ENCODE results near the gene C11orf68. TPM values are rescaled to one million over a fixed set of nuclear protein-coding genes. Genes with fewer than 3 reads are reported as not detected.

C11orf68 gene
- polyA plus RNA-seq, 1 experiment: 32.9 TPM

DNA sequence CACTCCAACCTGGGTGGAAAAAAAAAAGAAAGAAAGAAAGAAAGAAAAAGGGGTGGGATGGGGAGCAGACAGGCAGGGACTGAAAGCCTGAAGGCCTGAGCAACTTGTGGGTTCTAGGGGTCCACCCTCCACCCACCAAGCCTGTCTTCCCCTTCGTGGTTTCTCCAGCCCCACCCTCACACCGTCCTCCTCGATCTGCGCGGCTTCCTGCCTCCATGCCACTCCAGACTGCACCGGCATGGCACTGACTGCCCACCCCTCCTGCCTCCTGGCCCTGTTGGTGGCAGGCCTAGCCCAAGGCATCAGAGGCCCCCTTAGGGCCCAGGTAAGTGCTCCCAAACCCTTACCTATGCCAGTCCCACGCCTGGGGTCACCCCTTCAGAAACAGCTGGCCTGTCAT is 39.2 kb downstream of the C11orf68 start, which contains the start of gene CTSW:
CTSW (plus strand) TSS at position 221 of the 400 bp plus-strand sequence; CDS start at position 239, 18 bp downstream.
- H3K4me3 ChIP-seq (ENCODE audit: low read depth, low read length): no peak within 1 kb of the TSS
- H3K27me3 ChIP-seq (ENCODE audit: control insufficient read depth, insufficient read depth, low read length): no peaks in the 10 kb centered on the region
- TF ChIP-seq, protein P1, sequence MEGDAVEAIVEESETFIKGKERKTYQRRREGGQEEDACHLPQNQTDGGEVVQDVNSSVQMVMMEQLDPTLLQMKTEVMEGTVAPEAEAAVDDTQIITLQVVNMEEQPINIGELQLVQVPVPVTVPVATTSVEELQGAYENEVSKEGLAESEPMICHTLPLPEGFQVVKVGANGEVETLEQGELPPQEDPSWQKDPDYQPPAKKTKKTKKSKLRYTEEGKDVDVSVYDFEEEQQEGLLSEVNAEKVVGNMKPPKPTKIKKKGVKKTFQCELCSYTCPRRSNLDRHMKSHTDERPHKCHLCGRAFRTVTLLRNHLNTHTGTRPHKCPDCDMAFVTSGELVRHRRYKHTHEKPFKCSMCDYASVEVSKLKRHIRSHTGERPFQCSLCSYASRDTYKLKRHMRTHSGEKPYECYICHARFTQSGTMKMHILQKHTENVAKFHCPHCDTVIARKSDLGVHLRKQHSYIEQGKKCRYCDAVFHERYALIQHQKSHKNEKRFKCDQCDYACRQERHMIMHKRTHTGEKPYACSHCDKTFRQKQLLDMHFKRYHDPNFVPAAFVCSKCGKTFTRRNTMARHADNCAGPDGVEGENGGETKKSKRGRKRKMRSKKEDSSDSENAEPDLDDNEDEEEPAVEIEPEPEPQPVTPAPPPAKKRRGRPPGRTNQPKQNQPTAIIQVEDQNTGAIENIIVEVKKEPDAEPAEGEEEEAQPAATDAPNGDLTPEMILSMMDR (IDR thresholded peaks at IDR 0.05; ENCODE audit: low read depth, low read length): no peak
- no peak within 1 kb of the TSS for H3K27ac ChIP-seq (ENCODE audit: low read depth, low read length)
- H3K9me3 ChIP-seq (ENCODE audit: control insufficient read depth, insufficient read depth, low read length): no peaks in the 10 kb centered on the region
- no peak for DNase-seq (ENCODE audit: low read depth, low spot score)
- POLR2A ChIA-PET: no interaction called here
- CTCF ChIA-PET: interaction anchor here (1.0 to 3.4 kb wide), 2 partner anchors 9 to 20 kb away, joined by 4 to 25 read pairs; partner anchors contain the start of genes FIBP and MUS81

DNA sequence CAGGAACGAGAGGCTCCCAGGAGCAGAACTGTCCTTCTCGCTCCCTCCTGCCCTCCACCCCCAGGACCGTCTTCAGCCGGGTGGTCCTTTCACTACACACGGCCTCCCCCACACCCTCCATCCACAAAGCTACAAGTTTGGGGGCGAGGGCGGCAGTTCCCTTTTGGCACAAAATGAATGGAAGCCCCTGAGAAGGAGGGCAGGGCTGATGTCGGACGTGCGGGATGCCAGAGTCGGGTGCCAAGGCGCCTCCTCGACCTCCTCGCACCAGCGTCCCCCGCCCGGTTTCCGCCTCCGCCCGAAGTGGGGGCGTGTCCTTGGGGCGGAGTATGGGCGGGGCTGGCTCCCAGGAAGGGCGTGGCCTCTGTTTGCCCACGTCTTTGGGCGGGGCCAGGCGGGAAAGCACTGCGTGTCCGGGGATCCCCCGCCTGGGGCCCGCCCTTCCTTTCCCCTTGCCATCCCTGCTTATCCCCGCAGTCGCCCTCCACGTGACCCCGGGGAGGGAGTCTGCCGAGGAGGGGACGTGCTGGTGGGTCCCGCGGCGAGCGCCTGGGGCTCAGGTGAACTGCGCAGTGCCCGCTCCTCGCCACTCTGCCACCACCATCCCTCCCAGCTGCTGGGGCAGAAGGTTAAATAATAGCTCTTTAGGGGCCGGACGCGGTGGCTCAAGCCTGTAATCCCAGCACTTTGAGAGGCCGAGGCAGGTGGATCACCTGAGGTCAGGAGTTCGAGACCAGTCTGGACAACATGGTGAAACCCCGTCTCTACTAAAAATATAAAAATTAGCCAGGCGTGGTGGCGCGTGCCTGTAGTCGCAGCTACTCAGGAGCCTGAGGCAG is 45.3 kb downstream of the C11orf68 start:
- H3K9me3 ChIP-seq (ENCODE audit: control insufficient read depth, insufficient read depth, low read length): no peaks in the 10 kb centered on the region; the same call in 1 of the 2 replicates
- TF ChIP-seq, protein P1 (IDR thresholded peaks at IDR 0.05; ENCODE audit: low read depth, low read length): no peak
- peak overlapping the region; percentile 68 for H3K27ac ChIP-seq (ENCODE audit: low read depth, low read length)
- H3K27me3 ChIP-seq (ENCODE audit: control insufficient read depth, insufficient read depth, low read length): no peaks in the 10 kb centered on the region
- H3K4me3 ChIP-seq (ENCODE audit: low read depth, low read length): peak overlapping the region; percentile 76
- CTCF ChIA-PET: interaction anchor here (0.6 to 3.4 kb wide), 4 partner anchors 11 to 262 kb away, joined by 3 to 51 read pairs (median 24); partner anchors contain the start of genes FIBP and MUS81
- POLR2A ChIA-PET: interaction anchor here (0.6 to 0.7 kb wide), 2 partner anchors 14 to 15 kb away, joined by 3 read pairs; partner anchors contain the start of genes CFL1 and MUS81
- DNase-seq (ENCODE audit: low read depth, low spot score): peak; percentile 78

DNA sequence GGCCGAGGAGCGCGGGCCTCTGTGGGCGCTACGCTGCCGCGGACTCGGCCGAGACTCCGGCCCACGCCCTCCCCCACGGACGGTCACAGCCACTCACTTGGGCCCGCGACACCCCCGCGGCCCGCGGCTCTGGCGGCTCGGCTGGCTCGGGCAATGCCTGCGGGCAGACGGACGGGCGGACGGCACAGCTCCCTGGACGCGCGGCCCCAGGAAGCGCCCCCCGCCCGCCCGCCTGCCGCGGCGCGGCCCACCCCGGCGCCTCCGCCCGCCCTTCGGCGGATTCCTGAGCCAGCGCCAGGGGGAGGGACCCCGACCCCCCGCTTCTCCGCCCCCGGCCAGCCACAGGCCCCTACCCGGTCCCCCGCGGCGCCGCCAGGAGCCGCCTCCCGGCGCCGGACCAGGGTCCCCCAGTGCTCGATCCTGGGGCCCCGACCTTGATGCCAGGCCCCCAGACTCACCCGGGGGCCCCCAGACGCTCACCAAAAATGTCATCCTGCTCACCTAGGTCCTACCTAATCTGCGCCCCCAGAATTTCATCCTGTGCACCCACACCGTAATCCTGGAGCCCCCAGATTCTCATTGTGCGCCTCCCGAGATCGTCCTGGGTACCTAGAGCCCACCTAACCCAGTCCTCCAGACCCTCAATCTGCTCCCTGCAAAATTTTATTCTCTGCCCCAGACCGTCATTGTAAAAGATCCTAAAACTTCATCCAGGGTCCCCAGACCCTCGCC is 46.1 kb downstream of the C11orf68 start, which contains the start of gene EFEMP2:
EFEMP2 (minus strand) TSS at position 215 of the 732 bp plus-strand sequence. CDS start 446 bp downstream, outside the sequence.
- DNase-seq (ENCODE audit: low read depth, low spot score): no peak
- peak within 1 kb of the TSS; percentile 76 for H3K4me3 ChIP-seq (ENCODE audit: low read depth, low read length)
- H3K27ac ChIP-seq (ENCODE audit: low read depth, low read length): peak within 1 kb of the TSS; percentile 83
- H3K27me3 ChIP-seq (ENCODE audit: control insufficient read depth, insufficient read depth, low read length): no peaks in the 10 kb centered on the region
- TF ChIP-seq, protein P1 (IDR thresholded peaks at IDR 0.05; ENCODE audit: low read depth, low read length): no peak
- H3K9me3 ChIP-seq (ENCODE audit: control insufficient read depth, insufficient read depth, low read length): no peaks in the 10 kb centered on the region; the same call in 1 of the 2 replicates
- ChIA-PET POLR2A (interaction anchor here (1.3 to 2.2 kb wide), 4 partner anchors 14 to 21 kb away, joined by 5 to 37 read pairs (median 12); partner anchors contain the start of genes CCDC85B, CFL1, FIBP and MUS81), CTCF (interaction anchor here (1.8 to 3.4 kb wide), 5 partner anchors 12 to 16 kb away, joined by 15 to 51 read pairs (median 18); partner anchors contain the start of genes FIBP and MUS81)

DNA sequence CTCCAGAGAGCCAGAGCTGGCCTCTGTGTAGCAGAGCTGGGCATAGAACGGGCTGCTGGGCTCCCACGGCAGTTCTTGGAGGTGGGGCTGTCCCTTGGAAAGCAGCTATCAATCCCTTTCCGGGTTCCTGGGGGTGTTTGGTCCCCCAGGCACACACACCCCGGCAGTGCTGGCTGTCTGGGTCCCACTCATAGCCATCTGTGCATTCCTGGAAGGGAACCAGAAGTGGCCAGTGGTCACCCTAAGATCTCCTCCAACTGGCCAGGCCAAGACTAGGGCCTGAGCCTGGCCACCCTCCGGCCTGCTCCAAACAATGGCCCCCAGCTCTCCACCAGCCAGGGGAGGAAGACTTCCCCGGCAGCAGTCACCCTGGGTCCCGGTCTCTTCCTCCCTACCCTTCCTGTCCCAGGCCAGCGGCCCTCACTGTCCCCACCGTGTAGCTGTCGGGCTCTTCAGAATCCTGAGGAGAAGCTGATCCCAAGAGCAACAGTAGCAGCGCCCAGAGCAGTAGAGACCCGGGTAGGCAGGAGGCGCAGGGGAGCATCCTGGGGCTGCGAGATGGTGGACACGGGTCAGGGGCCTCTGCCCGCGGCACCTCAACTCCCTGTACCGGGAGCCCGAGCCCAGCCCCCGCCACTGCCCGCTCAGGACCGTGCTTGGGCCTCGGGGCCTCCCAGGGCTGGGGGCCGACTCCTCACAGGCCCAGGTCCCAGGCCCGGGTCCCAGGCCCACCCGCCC is 46.9 kb downstream of the C11orf68 start:
- CTCF ChIA-PET: interaction anchor here (0.6 to 2.4 kb wide), 7 partner anchors 12 to 197 kb away, joined by 3 to 23 read pairs (median 8); partner anchors contain the start of genes FIBP and MUS81
- DNase-seq (ENCODE audit: low read depth, low spot score): no peak
- Histone ChIP-seq H3K9me3 (ENCODE audit: control insufficient read depth, insufficient read depth, low read length) (no peaks in the 10 kb centered on the region; the same call in 1 of the 2 replicates), H3K27me3 (ENCODE audit: control insufficient read depth, insufficient read depth, low read length) (no peaks in the 10 kb centered on the region), H3K27ac (ENCODE audit: low read depth, low read length) (peak overlapping the region; percentile 83), H3K4me3 (ENCODE audit: low read depth, low read length) (peak overlapping the region; percentile 76)
- TF ChIP-seq, protein P1 (IDR thresholded peaks at IDR 0.05; ENCODE audit: low read depth, low read length): peak; percentile 39; the same call in 1 of the 2 replicates
- POLR2A ChIA-PET: interaction anchor here (0.5 to 2.2 kb wide), 7 partner anchors 9 to 250 kb away, joined by 3 to 37 read pairs (median 7); partner anchors contain the start of genes CCDC85B, CFL1, FIBP and FOSL1
